ENCODE results near the gene PC.

Gene PC

GRCh38 chr11:66971488-66971887 lies 13.3 kb upstream of the PC start:
- FAIRE-seq (no peak), DNase-seq (ENCODE audit: insufficient read length, low spot score) (no peak)
- TF ChIP-seq PAX5 (IDR thresholded peaks at IDR 0.05; ENCODE audit: insufficient read depth, low read length, severe bottlenecking) (no peak), TAF1 (IDR thresholded peaks at IDR 0.05; ENCODE audit: low read depth, low read length) (no peak), POU2F2 (IDR thresholded peaks at IDR 0.05; ENCODE audit: low read depth, low read length) (no peak)

GRCh38 chr11:66970807-66971442 lies 12.7 kb upstream of the PC start:
- no peak for TF ChIP-seq POLR2AphosphoS5 (IDR thresholded peaks at IDR 0.05; ENCODE audit: low read depth, low read length)
- TF ChIP-seq POLR2A (IDR thresholded peaks at IDR 0.05; ENCODE audit: low read depth, low read length), result no peak
- TF ChIP-seq POU2F2 (IDR thresholded peaks at IDR 0.05; ENCODE audit: low read depth, low read length), result no peak
- no peak for TF ChIP-seq PAX5 (IDR thresholded peaks at IDR 0.05; ENCODE audit: insufficient read depth, low read length, severe bottlenecking)
- TF ChIP-seq TAF1 (IDR thresholded peaks at IDR 0.05; ENCODE audit: low read depth, low read length), result no peak
- no peak for TF ChIP-seq SPI1 (IDR thresholded peaks at IDR 0.05; ENCODE audit: low read depth, low read length)
- no peak for FAIRE-seq
- no peak for DNase-seq (ENCODE audit: insufficient read length, low spot score)

- no peak for TF ChIP-seq TAF1 (IDR thresholded peaks at IDR 0.05; ENCODE audit: low read depth, low read length)
- TF ChIP-seq POLR2A (IDR thresholded peaks at IDR 0.05; ENCODE audit: low read depth, low read length), result no peak
- no peak for TF ChIP-seq POLR2AphosphoS5 (IDR thresholded peaks at IDR 0.05; ENCODE audit: low read depth, low read length)
- TF ChIP-seq PAX5 (IDR thresholded peaks at IDR 0.05; ENCODE audit: insufficient read depth, low read length, severe bottlenecking), result no peak
- TF ChIP-seq POU2F2 (IDR thresholded peaks at IDR 0.05; ENCODE audit: low read depth, low read length), result no peak
- TF ChIP-seq SPI1 (IDR thresholded peaks at IDR 0.05; ENCODE audit: low read depth, low read length), result no peak
- no peak for FAIRE-seq
Observed at GRCh38 chr11:66970371-66970806, 12.2 kb upstream of the PC start.

GRCh38 chr11:66969584-66970225 lies 11.5 kb upstream of the PC start:
- DNase-seq (ENCODE audit: insufficient read length, low spot score), result no peak
- TF ChIP-seq SPI1 (IDR thresholded peaks at IDR 0.05; ENCODE audit: low read depth, low read length), result no peak
- no peak for TF ChIP-seq PAX5 (IDR thresholded peaks at IDR 0.05; ENCODE audit: insufficient read depth, low read length, severe bottlenecking)
- no peak for TF ChIP-seq POLR2AphosphoS5 (IDR thresholded peaks at IDR 0.05; ENCODE audit: low read depth, low read length)
- TF ChIP-seq POLR2A (IDR thresholded peaks at IDR 0.05; ENCODE audit: low read depth, low read length), result no peak
- no peak for TF ChIP-seq TAF1 (IDR thresholded peaks at IDR 0.05; ENCODE audit: low read depth, low read length)
- no peak for TF ChIP-seq POU2F2 (IDR thresholded peaks at IDR 0.05; ENCODE audit: low read depth, low read length)
- no peak for FAIRE-seq

More at GRCh38 chr11:66970371-66970806, 12.2 kb upstream of the PC start:
- no peak for DNase-seq (ENCODE audit: insufficient read length, low spot score)

- TF ChIP-seq POLR2AphosphoS5 (IDR thresholded peaks at IDR 0.05; ENCODE audit: low read depth, low read length), result no peak
- no peak for TF ChIP-seq SPI1 (IDR thresholded peaks at IDR 0.05; ENCODE audit: low read depth, low read length)
- TF ChIP-seq TAF1 (IDR thresholded peaks at IDR 0.05; ENCODE audit: low read depth, low read length), result no peak
- no peak for TF ChIP-seq PAX5 (IDR thresholded peaks at IDR 0.05; ENCODE audit: insufficient read depth, low read length, severe bottlenecking)
- TF ChIP-seq POLR2A (IDR thresholded peaks at IDR 0.05; ENCODE audit: low read depth, low read length), result no peak
- TF ChIP-seq POU2F2 (IDR thresholded peaks at IDR 0.05; ENCODE audit: low read depth, low read length), result no peak
- FAIRE-seq (no peak), DNase-seq (ENCODE audit: insufficient read length, low spot score) (no peak)
Observed at GRCh38 chr11:66967670-66968425, 9.7 kb upstream of the PC start.

GRCh38 chr11:66966351-66966750 lies 8.2 kb upstream of the PC start:
- TF ChIP-seq POU2F2 (IDR thresholded peaks at IDR 0.05; ENCODE audit: low read depth, low read length), result no peak
- TF ChIP-seq POLR2AphosphoS5 (IDR thresholded peaks at IDR 0.05; ENCODE audit: low read depth, low read length), result no peak
- TF ChIP-seq TAF1 (IDR thresholded peaks at IDR 0.05; ENCODE audit: low read depth, low read length), result no peak
- TF ChIP-seq SPI1 (IDR thresholded peaks at IDR 0.05; ENCODE audit: low read depth, low read length), result no peak
- no peak for TF ChIP-seq PAX5 (IDR thresholded peaks at IDR 0.05; ENCODE audit: insufficient read depth, low read length, severe bottlenecking)
- TF ChIP-seq POLR2A (IDR thresholded peaks at IDR 0.05; ENCODE audit: low read depth, low read length), result no peak
- FAIRE-seq, result no peak
- no peak for DNase-seq (ENCODE audit: insufficient read length, low spot score)

- no peak for TF ChIP-seq SPI1 (IDR thresholded peaks at IDR 0.05; ENCODE audit: low read depth, low read length)
- no peak for TF ChIP-seq POLR2AphosphoS5 (IDR thresholded peaks at IDR 0.05; ENCODE audit: low read depth, low read length)
- TF ChIP-seq TAF1 (IDR thresholded peaks at IDR 0.05; ENCODE audit: low read depth, low read length), result no peak
- no peak for TF ChIP-seq POU2F2 (IDR thresholded peaks at IDR 0.05; ENCODE audit: low read depth, low read length)
- no peak for TF ChIP-seq PAX5 (IDR thresholded peaks at IDR 0.05; ENCODE audit: insufficient read depth, low read length, severe bottlenecking)
- TF ChIP-seq POLR2A (IDR thresholded peaks at IDR 0.05; ENCODE audit: low read depth, low read length), result no peak
- FAIRE-seq, result no peak
- DNase-seq (ENCODE audit: insufficient read length, low spot score), result no peak
Observed at GRCh38 chr11:66964495-66964894, 6.3 kb upstream of the PC start.

GRCh38 chr11:66962801-66963200 lies 4.6 kb upstream of the PC start:
- TF ChIP-seq TAF1 (IDR thresholded peaks at IDR 0.05; ENCODE audit: low read depth, low read length), result no peak
- TF ChIP-seq POU2F2 (IDR thresholded peaks at IDR 0.05; ENCODE audit: low read depth, low read length), result no peak
- TF ChIP-seq SPI1 (IDR thresholded peaks at IDR 0.05; ENCODE audit: low read depth, low read length), result no peak
- TF ChIP-seq POLR2A (IDR thresholded peaks at IDR 0.05; ENCODE audit: low read depth, low read length), result no peak
- no peak for TF ChIP-seq POLR2AphosphoS5 (IDR thresholded peaks at IDR 0.05; ENCODE audit: low read depth, low read length)
- TF ChIP-seq PAX5 (IDR thresholded peaks at IDR 0.05; ENCODE audit: insufficient read depth, low read length, severe bottlenecking), result no peak
- DNase-seq (ENCODE audit: insufficient read length, low spot score), result no peak
- FAIRE-seq, result no peak

GRCh38 chr11:66962247-66962646 lies 4.1 kb upstream of the PC start:
- DNase-seq (ENCODE audit: insufficient read length, low spot score), result no peak
- TF ChIP-seq PAX5 (IDR thresholded peaks at IDR 0.05; ENCODE audit: insufficient read depth, low read length, severe bottlenecking), result no peak
- TF ChIP-seq TAF1 (IDR thresholded peaks at IDR 0.05; ENCODE audit: low read depth, low read length), result no peak
- TF ChIP-seq POLR2AphosphoS5 (IDR thresholded peaks at IDR 0.05; ENCODE audit: low read depth, low read length), result no peak
- TF ChIP-seq SPI1 (IDR thresholded peaks at IDR 0.05; ENCODE audit: low read depth, low read length), result no peak
- no peak for TF ChIP-seq POU2F2 (IDR thresholded peaks at IDR 0.05; ENCODE audit: low read depth, low read length)
- no peak for TF ChIP-seq POLR2A (IDR thresholded peaks at IDR 0.05; ENCODE audit: low read depth, low read length)
- FAIRE-seq, result no peak

Measured in GM12891 (cell line).